MCF 10A (cell line): ENCODE data around the gene NKAIN4. TPM values are rescaled to one million over a fixed set of nuclear protein-coding genes. Genes with fewer than 3 reads are reported as not detected.
"Not testable (repeated sequence)": the region's sequence is repeated elsewhere in the genome, so short reads cannot be mapped to it uniquely, and the experiment has no call there.

Experiments used
- BruUV-seq: library from RNA; stranded (reverse); fragments of 400-500 nt; replicated peaks from 2 replicates; lab custom pipeline; 2021; lab: Mats Ljungman, UMichigan
- CTCF ChIA-PET: fragments of 300-600 bp; sonication (Branson Sonifier 250); formaldehyde crosslinking; extraction: SDS; loops from one replicate; lab custom pipeline; 2021; ENCODE audit warnings: antibody characterized with exemption, inconsistent platforms; lab: Yijun Ruan, JAX
- POLR2A ChIA-PET: fragments of 300-600, 350-650 bp; sonication (Branson Sonifier 250); formaldehyde crosslinking; extraction: SDS; loops from one replicate; lab custom pipeline; 2020; ENCODE audit warnings: antibody characterized with exemption, inconsistent platforms; lab: Yijun Ruan, JAX
- DNase-seq: peaks from one replicate; pipeline ENCODE4 v3.0.0-alpha.2; 2018; ENCODE audit not compliant: unreplicated experiment
- H3K27ac Mint-ChIP-seq: one replicate; pipeline ENCODE4 v1.8.0; 2022; ENCODE audit warnings: mild to moderate bottlenecking, low read depth, mixed read lengths; ENCODE audit not compliant: unreplicated experiment
- H3K27me3 Mint-ChIP-seq: one replicate; pipeline ENCODE4 v1.8.0; 2022; ENCODE audit warnings: mixed read lengths; ENCODE audit not compliant: insufficient read depth, unreplicated experiment
- H3K36me3 Mint-ChIP-seq: one replicate; pipeline ENCODE4 v1.8.0; 2022; ENCODE audit warnings: mild to moderate bottlenecking, moderate library complexity, mixed read lengths; ENCODE audit not compliant: insufficient read depth, unreplicated experiment
- H3K4me1 Mint-ChIP-seq: one replicate; pipeline ENCODE4 v1.8.0; 2022; ENCODE audit warnings: mixed read lengths; ENCODE audit not compliant: insufficient read depth, unreplicated experiment
- H3K4me3 Mint-ChIP-seq: one replicate; pipeline ENCODE4 v1.8.0; 2022; ENCODE audit warnings: mild to moderate bottlenecking, moderate library complexity, mixed read lengths; ENCODE audit not compliant: unreplicated experiment
- H3K9me3 Mint-ChIP-seq: one replicate; pipeline ENCODE4 v1.8.0; 2022; ENCODE audit warnings: mixed read lengths; ENCODE audit not compliant: unreplicated experiment
- CTCF ChIP-seq: fragments of 200-600 bp; IDR thresholded peaks from one replicate; pipeline ENCODE4 v1.8.0; 2022; ENCODE audit warnings: antibody characterized with exemption, mild to moderate bottlenecking; ENCODE audit not compliant: unreplicated experiment
- intact Hi-C: fragments of 100-400 bp; cut with micrococcal nuclease; formaldehyde crosslinking; loops from 2 replicates; pipeline ENCODE4 v1.14.1; 2022
- total RNA-seq: library from RNA; stranded (reverse); gene quantifications from 2 replicates; pipeline ENCODE4 v1.2.3, GENCODE V29; 2022

Gene NKAIN4
- total RNA-seq, 1 experiment from 2014 or later = not detected

- H3K27me3 Mint-ChIP-seq = peaks cover 30% of the 10 kb centered on the region
- POLR2A ChIA-PET = no interaction called here
- intact Hi-C loops = no loop called here
Measured at GRCh38 chr20:63252284-63252711, 2.0 kb downstream of the NKAIN4 start.

GRCh38 chr20:63251350-63251749, 2.9 kb downstream of the NKAIN4 start:
- BruUV-seq, H3K9me3 Mint-ChIP-seq, H3K4me3 Mint-ChIP-seq, H3K27ac Mint-ChIP-seq, intact Hi-C loops, H3K36me3 Mint-ChIP-seq, DNase-seq: not testable (repeated sequence)
- peaks cover 21% of the 10 kb centered on the region for H3K27me3 Mint-ChIP-seq
- ChIA-PET POLR2A (interaction anchor here (0.6 kb wide), 1 partner anchor 654 kb away, joined by 3 read pairs; no protein-coding TSS in a partner anchor), CTCF (interaction anchor here (0.7 to 7.1 kb wide), 3 partner anchors 27 to 129 kb away, joined by 3 to 45 read pairs (median 4); no protein-coding TSS in a partner anchor)
- peaks cover 17% of the 10 kb centered on the region for H3K4me1 Mint-ChIP-seq

More at GRCh38 chr20:63252284-63252711, 2.0 kb downstream of the NKAIN4 start:
- no TSS peak for BruUV-seq
- CTCF ChIA-PET = interaction anchor here (0.5 to 7.1 kb wide), 4 partner anchors 11 to 573 kb away, joined by 3 to 45 read pairs (median 4); no protein-coding TSS in a partner anchor
- Mint-ChIP-seq H3K4me1 (peaks cover 26% of the 10 kb centered on the region), H3K9me3 (peaks cover 6% of the 10 kb centered on the region), H3K36me3 (no peaks in the 10 kb centered on the region), H3K4me3 (no peak overlapping the region), H3K27ac (no peak overlapping the region)
- no peak for DNase-seq
- no peak for TF ChIP-seq CTCF

- ChIA-PET CTCF (interaction anchor here (0.6 to 5.3 kb wide), 2 partner anchors 21 to 26 kb away, joined by 3 to 46 read pairs; no protein-coding TSS in a partner anchor), POLR2A (no interaction called here)
- BruUV-seq = no TSS peak
- Mint-ChIP-seq H3K27ac (no peak overlapping the region), H3K27me3 (peaks cover 28% of the 10 kb centered on the region), H3K4me3 (no peak overlapping the region), H3K36me3 (no peaks in the 10 kb centered on the region), H3K4me1 (peaks cover 6% of the 10 kb centered on the region), H3K9me3 (no peaks in the 10 kb centered on the region)
- no peak for DNase-seq
- intact Hi-C loops = no loop called here
- TF ChIP-seq CTCF = no peak
Measured at GRCh38 chr20:63249891-63250290, 4.4 kb downstream of the NKAIN4 start.

- CTCF ChIA-PET = interaction anchor here (0.6 to 5.3 kb wide), 6 partner anchors 14 to 352 kb away, joined by 3 to 46 read pairs (median 3); no protein-coding TSS in a partner anchor
- Mint-ChIP-seq H3K4me1 (peaks cover 6% of the 10 kb centered on the region), H3K9me3 (no peaks in the 10 kb centered on the region), H3K27ac (no peak overlapping the region), H3K4me3 (no peak overlapping the region), H3K36me3 (no peaks in the 10 kb centered on the region), H3K27me3 (peaks cover 33% of the 10 kb centered on the region)
- no peak for DNase-seq
- TF ChIP-seq CTCF = no peak
- intact Hi-C loops = no loop called here
- BruUV-seq = no TSS peak
- POLR2A ChIA-PET = no interaction called here
Measured at GRCh38 chr20:63248835-63249591, 5.2 kb downstream of the NKAIN4 start.
